Measurements from ENCODE around the gene ITGB4. TPM values are rescaled to one million over a fixed set of nuclear protein-coding genes. Genes with fewer than 3 reads are reported as not detected.

Gene ITGB4
- polyA plus RNA-seq, 3 donors, result 0.09 to 0.82 TPM; not detected in 1

DNA sequence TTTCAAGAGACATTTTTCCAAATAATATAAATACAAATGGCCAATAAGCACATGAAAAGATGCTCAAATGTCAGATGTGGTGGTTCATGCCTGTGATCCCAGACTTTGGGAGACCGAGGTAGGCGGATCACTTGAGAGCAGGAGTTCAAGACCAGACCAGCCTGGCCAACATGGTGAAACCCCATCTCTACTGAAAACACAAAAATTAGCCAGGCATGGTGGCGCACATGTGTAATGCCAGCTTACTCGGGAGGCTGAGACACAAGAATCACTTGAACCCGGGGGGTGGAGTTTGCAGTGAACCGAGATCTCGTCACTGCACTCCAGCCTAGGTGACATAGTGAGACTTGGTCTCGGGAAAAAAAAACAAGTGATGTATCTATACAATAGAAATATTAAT is 46.6 kb downstream of the ITGB4 start:
- Histone ChIP-seq H3K27ac (ENCODE audit: low read depth in 1 of 2, low read length in 2 of 2) (no peak overlapping the region), H3K4me1 (ENCODE audit: control insufficient read depth in 1 of 2, insufficient read depth in 2 of 2, low read length in 2 of 2) (peaks cover 14 to 23% of the 10 kb centered on the region in 2 donors), H3K36me3 (replicated peaks in 1 of 2; ENCODE audit: control insufficient read depth in 1 of 2, insufficient read depth in 2 of 2, low read length in 2 of 2) (peaks cover 0 to 6% of the 10 kb centered on the region in 2 donors), H2AFZ (ENCODE audit: insufficient read depth, low read depth, low read length, poor library complexity, severe bottlenecking) (no peak overlapping the region), H3K27me3 (ENCODE audit: control insufficient read depth in 2 of 2, insufficient read depth in 2 of 2, low read length in 2 of 2) (no peaks in the 10 kb centered on the region), H4K20me1 (ENCODE audit: insufficient read depth, low read length) (peaks cover 9% of the 10 kb centered on the region), H3K79me2 (ENCODE audit: insufficient read depth, low read length) (peaks cover 4% of the 10 kb centered on the region), H3K4me2 (replicated peaks; ENCODE audit: extremely low read depth, low read length, poor library complexity, severe bottlenecking) (no peak overlapping the region), H3K9me3 (replicated peaks in 1 of 2; ENCODE audit: control insufficient read depth in 1 of 2, insufficient read depth in 1 of 2, low read length in 2 of 2) (no peaks in the 10 kb centered on the region), H3K4me3 (replicated peaks in 1 of 3; ENCODE audit: low read depth in 2 of 3, low read length in 3 of 3) (no peak overlapping the region), H3K9ac (ENCODE audit: insufficient read depth, low read length, poor library complexity, severe bottlenecking) (no peak overlapping the region)
- no peak for DNase-seq
- H3K9me3 Mint-ChIP-seq, result peaks cover 0 to 2% (median 0%) of the 10 kb centered on the region in 7 donors
- no peak overlapping the region for H3K27ac Mint-ChIP-seq
- TF ChIP-seq, protein P1, sequence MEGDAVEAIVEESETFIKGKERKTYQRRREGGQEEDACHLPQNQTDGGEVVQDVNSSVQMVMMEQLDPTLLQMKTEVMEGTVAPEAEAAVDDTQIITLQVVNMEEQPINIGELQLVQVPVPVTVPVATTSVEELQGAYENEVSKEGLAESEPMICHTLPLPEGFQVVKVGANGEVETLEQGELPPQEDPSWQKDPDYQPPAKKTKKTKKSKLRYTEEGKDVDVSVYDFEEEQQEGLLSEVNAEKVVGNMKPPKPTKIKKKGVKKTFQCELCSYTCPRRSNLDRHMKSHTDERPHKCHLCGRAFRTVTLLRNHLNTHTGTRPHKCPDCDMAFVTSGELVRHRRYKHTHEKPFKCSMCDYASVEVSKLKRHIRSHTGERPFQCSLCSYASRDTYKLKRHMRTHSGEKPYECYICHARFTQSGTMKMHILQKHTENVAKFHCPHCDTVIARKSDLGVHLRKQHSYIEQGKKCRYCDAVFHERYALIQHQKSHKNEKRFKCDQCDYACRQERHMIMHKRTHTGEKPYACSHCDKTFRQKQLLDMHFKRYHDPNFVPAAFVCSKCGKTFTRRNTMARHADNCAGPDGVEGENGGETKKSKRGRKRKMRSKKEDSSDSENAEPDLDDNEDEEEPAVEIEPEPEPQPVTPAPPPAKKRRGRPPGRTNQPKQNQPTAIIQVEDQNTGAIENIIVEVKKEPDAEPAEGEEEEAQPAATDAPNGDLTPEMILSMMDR (IDR thresholded peaks at IDR 0.05), result no peak
- H3K27me3 Mint-ChIP-seq (ENCODE audit: low read depth in 3 of 3), result peaks cover 0 to 2% (median 0%) of the 10 kb centered on the region in 3 donors
- peaks cover 11% of the 10 kb centered on the region for H3K4me1 Mint-ChIP-seq
- H3K4me3 Mint-ChIP-seq, result no peak overlapping the region
- intact Hi-C loops (cut with micrococcal nuclease), result no loop called here
- WGBS (ENCODE audit: insufficient coverage), result 90% methylated on average over 4 of the region's 8 CpGs
- H3K36me3 Mint-ChIP-seq, result peaks cover 4 to 7% of the 10 kb centered on the region in 2 donors

DNA sequence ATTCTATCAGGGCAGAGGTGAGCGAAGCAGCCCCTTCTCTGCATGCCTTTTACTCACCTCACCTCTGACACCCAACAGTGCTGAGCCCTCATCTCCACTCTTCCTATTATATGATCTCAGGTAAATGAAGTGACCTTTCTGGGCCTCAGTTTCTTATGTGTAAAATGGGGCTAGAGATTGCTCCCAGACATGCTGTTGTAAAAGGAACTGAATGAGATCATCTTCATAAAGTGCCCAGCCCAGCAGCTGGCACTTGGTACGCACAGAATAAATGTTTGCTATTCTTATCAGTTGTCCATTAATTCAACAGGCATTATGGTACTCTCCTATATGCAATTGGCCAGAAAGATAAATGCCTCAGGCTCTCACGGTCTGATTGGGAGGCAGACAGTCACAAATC is 48.3 kb downstream of the ITGB4 start:
- no peak for DNase-seq
- Histone ChIP-seq H2AFZ (ENCODE audit: insufficient read depth, low read depth, low read length, poor library complexity, severe bottlenecking) (no peak overlapping the region), H3K9ac (ENCODE audit: insufficient read depth, low read length, poor library complexity, severe bottlenecking) (no peak overlapping the region), H3K27me3 (ENCODE audit: control insufficient read depth in 2 of 2, insufficient read depth in 2 of 2, low read length in 2 of 2) (no peaks in the 10 kb centered on the region), H3K4me3 (replicated peaks in 1 of 3; ENCODE audit: low read depth in 2 of 3, low read length in 3 of 3) (no peak overlapping the region), H3K27ac (ENCODE audit: low read depth in 1 of 2, low read length in 2 of 2) (no peak overlapping the region), H3K9me3 (replicated peaks in 1 of 2; ENCODE audit: control insufficient read depth in 1 of 2, insufficient read depth in 1 of 2, low read length in 2 of 2) (no peaks in the 10 kb centered on the region), H3K36me3 (replicated peaks in 1 of 2; ENCODE audit: control insufficient read depth in 1 of 2, insufficient read depth in 2 of 2, low read length in 2 of 2) (peaks cover 0 to 5% of the 10 kb centered on the region in 2 donors), H3K4me2 (replicated peaks; ENCODE audit: extremely low read depth, low read length, poor library complexity, severe bottlenecking) (no peak overlapping the region), H3K4me1 (ENCODE audit: control insufficient read depth in 1 of 2, insufficient read depth in 2 of 2, low read length in 2 of 2) (peaks cover 5 to 10% of the 10 kb centered on the region in 2 donors), H3K79me2 (ENCODE audit: insufficient read depth, low read length) (no peaks in the 10 kb centered on the region), H4K20me1 (ENCODE audit: insufficient read depth, low read length) (peaks cover 7% of the 10 kb centered on the region)
- H3K27me3 Mint-ChIP-seq (ENCODE audit: low read depth in 3 of 3), result peaks cover 0 to 2% (median 0%) of the 10 kb centered on the region in 3 donors
- no peak overlapping the region for H3K4me3 Mint-ChIP-seq
- peaks cover 5% of the 10 kb centered on the region for H3K4me1 Mint-ChIP-seq
- no CpG with 5 or more reads among the region's 3 CpGs for WGBS (ENCODE audit: insufficient coverage)
- H3K9me3 Mint-ChIP-seq, result peaks cover 0 to 2% (median 0%) of the 10 kb centered on the region in 7 donors
- intact Hi-C loops (cut with micrococcal nuclease), result no loop called here
- peaks cover 0 to 4% of the 10 kb centered on the region in 2 donors for H3K36me3 Mint-ChIP-seq
- TF ChIP-seq, protein P1 (IDR thresholded peaks at IDR 0.05), result no peak
- no peak overlapping the region for H3K27ac Mint-ChIP-seq

Data from CD14-positive monocyte (primary cell).